ENCODE data around the gene AQP1.

The AQP1 gene

GRCh38 chr7:30938435-30939316 lies 27.0 kb downstream of the AQP1 start:
- peak; percentile 75 to 76 for DNase-seq

- DNase-seq, result no peak
Observed at GRCh38 chr7:30941582-30942323, 30.1 kb downstream of the AQP1 start.

GRCh38 chr7:30950197-30950596 lies 38.5 kb downstream of the AQP1 start:
- DNase-seq, result no peak

GRCh38 chr7:30954914-30955313 lies 43.3 kb downstream of the AQP1 start:
- no peak for DNase-seq

- no peak for DNase-seq
Observed at GRCh38 chr7:30956704-30957103, 45.1 kb downstream of the AQP1 start.

- DNase-seq, result no peak
Observed at GRCh38 chr7:30963842-30964241, 52.2 kb downstream of the AQP1 start, which contains the start of gene GHRHR. TSS of gene GHRHR (plus strand) at chr7:30963953. CDS start at chr7:30964069, 116 bp downstream.

- no peak for DNase-seq
Observed at GRCh38 chr7:30965372-30965771, 53.7 kb downstream of the AQP1 start.

GRCh38 chr7:30965883-30966282 lies 54.2 kb downstream of the AQP1 start:
- no peak for DNase-seq

- DNase-seq, result no peak
Observed at GRCh38 chr7:30968294-30968693, 56.6 kb downstream of the AQP1 start.

- no peak for DNase-seq
Observed at GRCh38 chr7:30968747-30969603, 57.3 kb downstream of the AQP1 start.

- no peak for DNase-seq
Observed at GRCh38 chr7:30969604-30969970, 57.9 kb downstream of the AQP1 start.

GRCh38 chr7:30970074-30970473 lies 58.4 kb downstream of the AQP1 start:
- DNase-seq, result no peak

GRCh38 chr7:30970594-30971094 lies 59.0 kb downstream of the AQP1 start:
- DNase-seq, result no peak

- no peak for DNase-seq
Observed at GRCh38 chr7:30971440-30971839, 59.8 kb downstream of the AQP1 start.

GRCh38 chr7:30971840-30972563 lies 60.3 kb downstream of the AQP1 start:
- no peak for DNase-seq

GRCh38 chr7:30973292-30973691 lies 61.6 kb downstream of the AQP1 start:
- DNase-seq, result no peak

- no peak for DNase-seq
Observed at GRCh38 chr7:30973791-30974604, 62.3 kb downstream of the AQP1 start.

- DNase-seq, result peak in 1 of 2 experiments; percentile 17
Observed at GRCh38 chr7:30974605-30975255, 63.1 kb downstream of the AQP1 start.

Data from SHP77 (cell line).